ENCODE results near the gene ARPC5.
A peak's percentile ranks its signal among the peaks of the same experiment; 100 is the strongest.

DNA sequence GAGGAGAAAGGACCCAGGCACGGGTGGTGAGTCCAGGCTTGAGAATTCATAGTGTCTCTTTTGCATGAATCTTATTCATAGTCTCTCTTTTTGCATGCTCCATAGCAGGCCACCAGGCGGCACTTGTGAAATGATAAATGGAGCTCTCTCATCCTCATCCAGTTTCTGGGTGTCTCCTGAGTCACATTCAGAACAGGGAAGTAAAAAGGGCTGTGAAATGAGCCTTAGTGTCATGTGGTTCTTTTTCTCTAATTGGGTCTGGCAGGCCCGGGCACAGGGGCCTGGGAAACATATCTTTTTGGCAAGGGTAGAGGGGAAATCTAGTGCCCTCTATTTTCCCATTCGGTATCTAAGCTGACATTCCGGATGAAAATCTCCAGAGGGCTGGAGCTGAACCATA lies 26.3 kb downstream of the ARPC5 start:
- TF ChIP-seq, protein P1, sequence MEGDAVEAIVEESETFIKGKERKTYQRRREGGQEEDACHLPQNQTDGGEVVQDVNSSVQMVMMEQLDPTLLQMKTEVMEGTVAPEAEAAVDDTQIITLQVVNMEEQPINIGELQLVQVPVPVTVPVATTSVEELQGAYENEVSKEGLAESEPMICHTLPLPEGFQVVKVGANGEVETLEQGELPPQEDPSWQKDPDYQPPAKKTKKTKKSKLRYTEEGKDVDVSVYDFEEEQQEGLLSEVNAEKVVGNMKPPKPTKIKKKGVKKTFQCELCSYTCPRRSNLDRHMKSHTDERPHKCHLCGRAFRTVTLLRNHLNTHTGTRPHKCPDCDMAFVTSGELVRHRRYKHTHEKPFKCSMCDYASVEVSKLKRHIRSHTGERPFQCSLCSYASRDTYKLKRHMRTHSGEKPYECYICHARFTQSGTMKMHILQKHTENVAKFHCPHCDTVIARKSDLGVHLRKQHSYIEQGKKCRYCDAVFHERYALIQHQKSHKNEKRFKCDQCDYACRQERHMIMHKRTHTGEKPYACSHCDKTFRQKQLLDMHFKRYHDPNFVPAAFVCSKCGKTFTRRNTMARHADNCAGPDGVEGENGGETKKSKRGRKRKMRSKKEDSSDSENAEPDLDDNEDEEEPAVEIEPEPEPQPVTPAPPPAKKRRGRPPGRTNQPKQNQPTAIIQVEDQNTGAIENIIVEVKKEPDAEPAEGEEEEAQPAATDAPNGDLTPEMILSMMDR (IDR thresholded peaks at IDR 0.05; ENCODE audit: low read length), result peak; percentile 36; the same call in 1 of the 2 replicates
- TF ChIP-seq EZH2 (IDR thresholded peaks at IDR 0.05; ENCODE audit: borderline replicate concordance, low read length), result no peak

All from OCI-LY1 (cell line).